ENCODE measurements around the gene TP53AIP1. TPM values are rescaled to one million over a fixed set of nuclear protein-coding genes. Genes with fewer than 3 reads are reported as not detected.

Gene TP53AIP1
- total and polyA plus RNA-seq, 7 experiments from 2014 or later = not detected

DNA sequence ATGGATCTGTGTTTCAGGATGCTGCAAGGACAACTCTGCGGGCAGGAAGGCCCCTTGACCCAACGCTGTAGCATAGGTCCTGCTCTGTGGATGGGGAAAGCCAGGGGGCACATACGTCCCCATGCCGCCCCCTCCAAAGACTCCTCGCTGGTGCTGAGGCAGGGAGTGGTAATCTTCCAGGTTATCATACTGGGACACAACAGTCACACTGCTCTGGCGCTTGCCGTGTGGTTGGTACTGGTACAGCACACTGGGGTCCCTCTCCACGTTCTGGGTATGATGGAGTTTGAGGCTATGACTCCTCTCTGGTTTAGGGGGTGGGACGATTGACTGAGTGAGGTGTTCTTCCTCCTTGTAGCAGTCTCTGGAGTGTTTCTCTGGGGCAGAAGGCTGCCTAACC, 26.2 kb upstream of the TP53AIP1 start:
- Mint-ChIP-seq H3K36me3 (peaks cover 9 to 37% (median 30%) of the 10 kb centered on the region in 5 donors), H3K27me3 (no peaks in the 10 kb centered on the region), H3K27ac (no peak overlapping the region), H3K4me3 (no peak overlapping the region), H3K9me3 (no peaks in the 10 kb centered on the region), H3K4me1 (peaks cover 0 to 47% (median 9%) of the 10 kb centered on the region in 7 donors)
- Histone ChIP-seq H3K27me3 (ENCODE audit: control insufficient read depth in 2 of 2, insufficient read depth in 2 of 2, low read length in 2 of 2) (no peaks in the 10 kb centered on the region), H3K36me3 (ENCODE audit: control insufficient read depth in 2 of 3, insufficient read depth in 3 of 3, low read length in 3 of 3) (peaks cover 0 to 25% (median 0%) of the 10 kb centered on the region in 3 experiments), H3K9me3 (ENCODE audit: control insufficient read depth in 2 of 3, low read length in 3 of 3) (no peaks in the 10 kb centered on the region), H3K27ac (ENCODE audit: low read depth, low read length) (no peak overlapping the region), H3K4me3 (ENCODE audit: low read length) (no peak overlapping the region), H3K4me1 (ENCODE audit: control insufficient read depth in 2 of 2, insufficient read depth in 2 of 2, low read length in 2 of 2) (peaks cover 0 to 5% of the 10 kb centered on the region in 2 donors)
- DNase-seq (no peak), ATAC-seq (no peak)
- POLR2A ChIA-PET = no interaction called here
- CTCF ChIA-PET = no interaction called here
- intact Hi-C loops (cut with micrococcal nuclease) = loop anchor here in 1 of 2 donors (10.0 kb wide), 2 partner anchors 316 to 934 kb away; no protein-coding TSS in a partner anchor

DNA sequence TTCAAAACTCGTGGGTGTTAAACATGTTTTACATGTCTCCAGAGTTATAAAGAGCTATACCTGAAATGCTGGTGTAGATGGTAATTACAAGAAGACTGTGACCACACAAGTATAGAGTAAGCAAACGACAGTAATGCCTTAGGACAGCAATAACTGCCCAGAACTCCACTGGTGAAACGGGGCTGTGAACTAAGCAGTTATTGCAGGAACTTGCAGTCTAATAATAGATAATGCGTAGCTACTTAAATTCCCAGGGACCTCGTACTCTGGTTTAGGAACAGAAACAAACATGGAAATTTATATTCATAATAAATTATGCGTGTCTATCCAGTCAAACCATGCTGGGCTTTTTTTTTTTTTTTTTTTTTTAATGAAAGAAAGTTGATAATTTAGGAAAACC, 24.9 kb upstream of the TP53AIP1 start:
- no peak for ATAC-seq
- no peak for DNase-seq
- no peaks in the 10 kb centered on the region for H3K9me3 Mint-ChIP-seq
- intact Hi-C loops (cut with micrococcal nuclease) = loop anchor here in 1 of 2 donors (10.0 kb wide), 2 partner anchors 317 to 933 kb away; no protein-coding TSS in a partner anchor
- H3K27ac Mint-ChIP-seq = no peak overlapping the region
- no peak overlapping the region for H3K4me3 ChIP-seq (ENCODE audit: low read length)
- H3K27ac ChIP-seq (ENCODE audit: low read depth, low read length) = no peak overlapping the region
- ChIA-PET CTCF (no interaction called here), POLR2A (no interaction called here)
- H3K36me3 Mint-ChIP-seq = peaks cover 8 to 26% (median 23%) of the 10 kb centered on the region in 5 donors
- H3K36me3 ChIP-seq (ENCODE audit: control insufficient read depth in 2 of 3, insufficient read depth in 3 of 3, low read length in 3 of 3) = peaks cover 0 to 18% (median 0%) of the 10 kb centered on the region in 3 experiments
- peaks cover 0 to 59% (median 9%) of the 10 kb centered on the region in 7 donors for H3K4me1 Mint-ChIP-seq
- H3K4me3 Mint-ChIP-seq = no peak overlapping the region
- H3K27me3 Mint-ChIP-seq = no peaks in the 10 kb centered on the region
- no peaks in the 10 kb centered on the region for H3K27me3 ChIP-seq (ENCODE audit: control insufficient read depth in 2 of 2, insufficient read depth in 2 of 2, low read length in 2 of 2)
- H3K9me3 ChIP-seq (ENCODE audit: control insufficient read depth in 2 of 3, low read length in 3 of 3) = no peaks in the 10 kb centered on the region
- H3K4me1 ChIP-seq (ENCODE audit: control insufficient read depth in 2 of 2, insufficient read depth in 2 of 2, low read length in 2 of 2) = peaks cover 0 to 5% of the 10 kb centered on the region in 2 donors

DNA sequence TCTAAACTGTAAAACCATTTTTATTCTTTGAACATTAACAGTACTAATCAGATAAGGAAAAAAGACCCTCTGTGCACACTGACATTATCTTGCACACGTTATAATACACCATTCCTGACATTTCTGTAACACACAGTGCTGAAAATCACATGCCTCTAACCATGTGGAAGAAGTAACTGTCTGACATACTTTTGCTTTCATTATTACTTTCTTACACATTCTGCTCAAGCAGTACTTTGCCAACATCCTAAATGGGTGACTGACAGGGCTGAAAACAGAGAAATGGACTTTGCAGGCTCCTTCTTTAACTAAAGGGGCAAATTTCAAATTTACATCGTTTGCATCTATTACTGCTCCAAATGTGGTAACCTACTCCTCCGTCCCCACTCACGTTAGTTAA, 22.8 kb upstream of the TP53AIP1 start:
- H3K9me3 ChIP-seq (ENCODE audit: control insufficient read depth in 2 of 3, low read length in 3 of 3) = no peaks in the 10 kb centered on the region
- ATAC-seq = peak; percentile 44
- no peak overlapping the region for H3K4me3 ChIP-seq (ENCODE audit: low read length)
- ChIA-PET CTCF (no interaction called here), POLR2A (no interaction called here)
- intact Hi-C loops (cut with micrococcal nuclease) = loop anchor here in 1 of 2 donors (10.0 kb wide), 2 partner anchors 319 to 931 kb away; no protein-coding TSS in a partner anchor
- H3K4me1 ChIP-seq (ENCODE audit: control insufficient read depth in 2 of 2, insufficient read depth in 2 of 2, low read length in 2 of 2) = peaks cover 0 to 5% of the 10 kb centered on the region in 2 donors
- DNase-seq = no peak
- peaks cover 0 to 47% (median 7%) of the 10 kb centered on the region in 7 donors for H3K4me1 Mint-ChIP-seq
- peak overlapping the region in 1 of 9 donors; percentile 51 for H3K27ac Mint-ChIP-seq
- no peaks in the 10 kb centered on the region for H3K9me3 Mint-ChIP-seq
- peaks cover 2 to 13% (median 10%) of the 10 kb centered on the region in 5 donors for H3K36me3 Mint-ChIP-seq
- peaks cover 0 to 9% (median 0%) of the 10 kb centered on the region in 3 experiments for H3K36me3 ChIP-seq (ENCODE audit: control insufficient read depth in 2 of 3, insufficient read depth in 3 of 3, low read length in 3 of 3)
- H3K4me3 Mint-ChIP-seq = peak overlapping the region in 1 of 10 donors; percentile 70
- no peaks in the 10 kb centered on the region for H3K27me3 Mint-ChIP-seq
- no peak overlapping the region for H3K27ac ChIP-seq (ENCODE audit: low read depth, low read length)
- H3K27me3 ChIP-seq (ENCODE audit: control insufficient read depth in 2 of 2, insufficient read depth in 2 of 2, low read length in 2 of 2) = no peaks in the 10 kb centered on the region

DNA sequence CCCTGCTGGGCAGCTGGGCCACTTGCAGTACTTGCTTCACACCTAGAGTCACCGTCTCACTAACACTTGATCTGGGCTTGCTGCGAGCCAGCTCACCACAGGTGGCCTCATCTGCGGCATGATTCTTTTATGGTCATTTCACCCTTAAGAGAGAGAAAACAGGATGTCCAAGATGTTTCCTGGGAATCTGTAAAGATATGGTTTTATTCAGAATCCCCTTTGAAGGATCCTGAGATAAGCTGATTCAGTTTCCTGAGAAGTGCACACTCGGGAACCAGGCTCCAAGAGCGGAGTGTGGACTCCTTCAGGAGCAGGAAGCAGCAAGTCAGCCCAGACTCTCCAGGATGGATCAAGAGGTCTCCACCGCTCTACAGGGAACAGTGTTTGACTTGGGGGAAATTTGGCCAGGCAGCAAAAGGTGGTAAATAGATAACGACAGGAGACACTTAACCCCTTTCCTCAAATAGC, 21.8 kb upstream of the TP53AIP1 start:
- Histone ChIP-seq H3K27me3 (ENCODE audit: control insufficient read depth in 2 of 2, insufficient read depth in 2 of 2, low read length in 2 of 2) (no peaks in the 10 kb centered on the region), H3K36me3 (ENCODE audit: control insufficient read depth in 2 of 3, insufficient read depth in 3 of 3, low read length in 3 of 3) (peaks cover 0 to 2% (median 0%) of the 10 kb centered on the region in 3 experiments), H3K9me3 (ENCODE audit: control insufficient read depth in 2 of 3, low read length in 3 of 3) (no peaks in the 10 kb centered on the region), H3K27ac (ENCODE audit: low read depth, low read length) (no peak overlapping the region), H3K4me3 (ENCODE audit: low read length) (no peak overlapping the region), H3K4me1 (ENCODE audit: control insufficient read depth in 2 of 2, insufficient read depth in 2 of 2, low read length in 2 of 2) (peaks cover 0 to 5% of the 10 kb centered on the region in 2 donors)
- Mint-ChIP-seq H3K4me1 (peaks cover 0 to 37% (median 4%) of the 10 kb centered on the region in 7 donors), H3K27me3 (no peaks in the 10 kb centered on the region), H3K9me3 (no peaks in the 10 kb centered on the region), H3K27ac (peak overlapping the region in 3 of 9 donors; percentile 36 to 65 (median 39)), H3K4me3 (peak overlapping the region in 1 of 10 donors; percentile 70), H3K36me3 (peaks cover 0 to 7% (median 0%) of the 10 kb centered on the region in 5 donors)
- intact Hi-C loops (cut with micrococcal nuclease) = loop anchor here in 1 of 2 donors (10.0 kb wide), 2 partner anchors 320 to 930 kb away; no protein-coding TSS in a partner anchor
- DNase-seq = no peak
- ChIA-PET CTCF (interaction anchor here (0.7 kb wide), 1 partner anchor 24 kb away, joined by 3 read pairs; no protein-coding TSS in a partner anchor), POLR2A (no interaction called here)
- ATAC-seq = no peak

DNA sequence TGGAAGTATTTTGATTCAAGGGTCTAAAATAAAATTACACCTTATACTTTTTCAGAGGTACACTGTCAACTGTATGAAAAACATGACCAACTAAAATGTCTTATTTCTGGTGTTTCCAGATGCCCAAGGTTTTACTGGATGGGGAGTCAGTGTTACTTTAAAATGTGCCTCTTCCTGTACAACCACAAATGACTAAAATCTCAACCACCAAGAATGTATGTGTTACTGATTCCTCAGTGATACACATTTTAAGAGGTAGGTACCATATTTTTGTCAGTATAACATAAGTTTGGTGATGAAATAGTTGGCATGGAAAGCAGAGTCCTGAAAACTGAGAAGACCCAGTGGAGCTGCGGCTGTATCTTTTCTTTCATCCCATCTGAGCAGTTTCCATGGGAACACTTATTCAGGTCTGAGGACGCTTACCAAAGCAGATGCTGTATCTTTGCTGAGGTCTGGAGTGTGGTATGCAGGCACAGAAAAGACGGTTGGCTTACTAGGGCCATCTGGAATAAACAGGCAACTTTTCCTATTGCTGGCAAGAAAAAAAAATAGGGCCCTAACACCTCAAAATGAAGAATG, 21.2 kb upstream of the TP53AIP1 start:
- no peaks in the 10 kb centered on the region for H3K9me3 ChIP-seq (ENCODE audit: control insufficient read depth in 2 of 3, low read length in 3 of 3)
- no peak overlapping the region for H3K27ac ChIP-seq (ENCODE audit: low read depth, low read length)
- Mint-ChIP-seq H3K36me3 (peaks cover 0 to 7% (median 0%) of the 10 kb centered on the region in 5 donors), H3K27me3 (peaks cover 0 to 4% (median 0%) of the 10 kb centered on the region in 5 donors), H3K4me3 (peak overlapping the region in 1 of 10 donors; percentile 70), H3K9me3 (no peaks in the 10 kb centered on the region), H3K4me1 (peaks cover 0 to 36% (median 4%) of the 10 kb centered on the region in 7 donors), H3K27ac (peak overlapping the region in 2 of 9 donors; percentile 39 to 65)
- DNase-seq = no peak
- CTCF ChIA-PET = interaction anchor here (0.7 kb wide), 1 partner anchor 24 kb away, joined by 3 read pairs; no protein-coding TSS in a partner anchor
- no peak overlapping the region for H3K4me3 ChIP-seq (ENCODE audit: low read length)
- POLR2A ChIA-PET = no interaction called here
- no peaks in the 10 kb centered on the region for H3K27me3 ChIP-seq (ENCODE audit: control insufficient read depth in 2 of 2, insufficient read depth in 2 of 2, low read length in 2 of 2)
- no peak for ATAC-seq
- peaks cover 0 to 5% of the 10 kb centered on the region in 2 donors for H3K4me1 ChIP-seq (ENCODE audit: control insufficient read depth in 2 of 2, insufficient read depth in 2 of 2, low read length in 2 of 2)
- no peaks in the 10 kb centered on the region for H3K36me3 ChIP-seq (ENCODE audit: control insufficient read depth in 2 of 3, insufficient read depth in 3 of 3, low read length in 3 of 3)
- intact Hi-C loops (cut with micrococcal nuclease) = loop anchor here in 1 of 2 donors (10.0 kb wide), 2 partner anchors 321 to 929 kb away; no protein-coding TSS in a partner anchor

DNA sequence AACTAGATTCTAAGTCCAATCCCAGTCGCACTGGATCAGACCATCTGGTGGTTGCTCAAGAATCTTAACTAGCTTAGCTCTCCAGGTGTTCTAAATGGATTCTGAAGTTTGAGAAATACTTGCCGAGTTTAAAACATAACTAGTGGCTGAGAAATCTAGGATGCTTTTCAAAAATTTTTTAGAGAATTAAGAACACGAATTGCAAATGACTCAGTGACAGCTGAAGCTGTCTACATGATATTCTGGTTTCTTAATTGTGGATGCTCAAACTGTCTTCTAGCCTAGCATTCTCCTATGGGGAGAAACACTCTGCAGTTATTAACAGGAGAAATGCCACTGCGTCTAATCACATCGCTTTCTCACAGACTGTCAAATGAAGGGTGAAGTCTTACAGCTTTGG, 20.2 kb upstream of the TP53AIP1 start:
- H3K4me3 Mint-ChIP-seq = no peak overlapping the region
- intact Hi-C loops (cut with micrococcal nuclease) = loop anchor here in 1 of 2 donors (10.0 kb wide), 2 partner anchors 322 to 928 kb away; no protein-coding TSS in a partner anchor

More for the DNA sequence above, 20.2 kb upstream of the TP53AIP1 start:
- H3K36me3 Mint-ChIP-seq = peaks cover 0 to 7% (median 0%) of the 10 kb centered on the region in 5 donors
- H3K27me3 ChIP-seq (ENCODE audit: control insufficient read depth in 2 of 2, insufficient read depth in 2 of 2, low read length in 2 of 2) = no peaks in the 10 kb centered on the region
- CTCF ChIA-PET = interaction anchor here (0.6 to 1.2 kb wide), 3 partner anchors 10 to 79 kb away, joined by 3 to 4 read pairs (median 3); no protein-coding TSS in a partner anchor
- H3K9me3 ChIP-seq (ENCODE audit: control insufficient read depth in 2 of 3, low read length in 3 of 3) = no peaks in the 10 kb centered on the region
- no peaks in the 10 kb centered on the region for H3K36me3 ChIP-seq (ENCODE audit: control insufficient read depth in 2 of 3, insufficient read depth in 3 of 3, low read length in 3 of 3)
- peaks cover 0 to 5% of the 10 kb centered on the region in 2 donors for H3K4me1 ChIP-seq (ENCODE audit: control insufficient read depth in 2 of 2, insufficient read depth in 2 of 2, low read length in 2 of 2)
- DNase-seq (no peak), ATAC-seq (no peak)
- H3K4me3 ChIP-seq (ENCODE audit: low read length) = no peak overlapping the region
- H3K27me3 Mint-ChIP-seq = peaks cover 0 to 7% (median 0%) of the 10 kb centered on the region in 5 donors
- peaks cover 0 to 36% (median 4%) of the 10 kb centered on the region in 7 donors for H3K4me1 Mint-ChIP-seq
- POLR2A ChIA-PET = no interaction called here
- no peak overlapping the region for H3K27ac Mint-ChIP-seq
- no peaks in the 10 kb centered on the region for H3K9me3 Mint-ChIP-seq
- H3K27ac ChIP-seq (ENCODE audit: low read depth, low read length) = no peak overlapping the region

Measured in naive thymus-derived CD4-positive, alpha-beta T cell (primary cell).